Keratinocyte (primary cell): Measurements from ENCODE around the gene SPATS2L. TPM values are rescaled to one million over a fixed set of nuclear protein-coding genes. Genes with fewer than 3 reads are reported as not detected.

Experiments
- DNase-seq: peaks from one replicate; pipeline ENCODE4 v3.0.0-alpha.2; 2011; ENCODE audit warnings: low read depth, missing footprints, low spot score
- FAIRE-seq: peaks from 2 replicates; lab custom pipeline; 2011; peaks lifted over from hg19 to GRCh38; lab: Jason Lieb, UNC
- H2AFZ ChIP-seq: 2 replicates; pipeline ENCODE4 v1.6.0; 2012; ENCODE audit warnings: low read length, control low read depth, inconsistent platforms; ENCODE audit not compliant: control insufficient read depth
- H3K27ac ChIP-seq: 2 replicates; pipeline ENCODE4 v1.5.1; 2011; ENCODE audit warnings: low read length; ENCODE audit not compliant: control insufficient read depth, insufficient read depth
- H3K27me3 ChIP-seq: 3 replicates; pipeline ENCODE4 v1.6.0; 2011; ENCODE audit warnings: low read length; ENCODE audit not compliant: control insufficient read depth, insufficient read depth; ENCODE audit errors: extremely low read depth
- H3K36me3 ChIP-seq, 2 experiments: 2 replicates in 1 of 2; 3 replicates in 1 of 2; pipeline ENCODE4 v1.5.1; 2011; ENCODE audit warnings: low read length in 2 of 2, mild to moderate bottlenecking in 1 of 2; ENCODE audit not compliant: control insufficient read depth in 2 of 2, insufficient read depth in 2 of 2; ENCODE audit errors: extremely low read depth in 1 of 2
- H3K4me1 ChIP-seq: 3 replicates; pipeline ENCODE4 v1.5.1; 2011; ENCODE audit warnings: low read length; ENCODE audit not compliant: control insufficient read depth, insufficient read depth; ENCODE audit errors: extremely low read depth
- H3K4me2 ChIP-seq: 3 replicates; pipeline ENCODE4 v1.6.0; 2011; ENCODE audit warnings: low read depth, low read length; ENCODE audit not compliant: control insufficient read depth, insufficient read depth; ENCODE audit errors: extremely low read depth
- H3K4me3 ChIP-seq, 3 experiments: fragments of 200-600 bp in 1 of 3; sonication (generic) in 1 of 3; 2 replicates in 2 of 3; 3 replicates in 1 of 3; pipeline ENCODE4 v1.5.1; 2011 to 2016; ENCODE audit warnings: low read length in 3 of 3, mild to moderate bottlenecking in 3 of 3, control low read depth in 2 of 3, inconsistent platforms in 1 of 3, low read depth in 1 of 3, mixed read lengths in 1 of 3, mixed run types in 1 of 3, moderate library complexity in 1 of 3; ENCODE audit not compliant: control insufficient read depth in 2 of 3, insufficient read depth in 2 of 3; ENCODE audit errors: extremely low read depth in 1 of 3
- H3K79me2 ChIP-seq: 2 replicates; pipeline ENCODE4 v1.6.0; 2012; ENCODE audit warnings: low read length; ENCODE audit not compliant: control insufficient read depth, insufficient read depth
- H3K9ac ChIP-seq: 3 replicates; pipeline ENCODE4 v1.6.0; 2011; ENCODE audit warnings: low read length; ENCODE audit not compliant: control insufficient read depth, insufficient read depth; ENCODE audit errors: extremely low read depth
- H3K9me1 ChIP-seq: 3 replicates; pipeline ENCODE4 v1.6.0; 2011; ENCODE audit warnings: low read length; ENCODE audit not compliant: control insufficient read depth, insufficient read depth; ENCODE audit errors: extremely low read depth
- H3K9me3 ChIP-seq: 2 replicates; pipeline ENCODE4 v1.5.1; 2012; ENCODE audit warnings: low read depth, low read length; ENCODE audit not compliant: control insufficient read depth
- H4K20me1 ChIP-seq: 3 replicates; pipeline ENCODE4 v1.6.0; 2011; ENCODE audit warnings: low read length; ENCODE audit not compliant: control insufficient read depth, insufficient read depth; ENCODE audit errors: extremely low read depth
- CTCF ChIP-seq, 3 experiments: IDR thresholded peaks in 1 of 3; conservative IDR thresholded peaks in 1 of 3; optimal IDR thresholded peaks in 1 of 3; 2 replicates in 2 of 3; 3 replicates in 1 of 3; pipeline versions ENCODE3 to v1.5.1; 2011; ENCODE audit warnings: low read length in 3 of 3, mild to moderate bottlenecking in 3 of 3, moderate library complexity in 2 of 3, control low read depth in 1 of 3, inconsistent platforms in 1 of 3; ENCODE audit not compliant: insufficient read depth in 2 of 3; ENCODE audit errors: extremely low read depth in 1 of 3
- EZH2 ChIP-seq: IDR thresholded peaks from one replicate; pipeline ENCODE4 v1.6.1; 2012; ENCODE audit warnings: inconsistent platforms, mild to moderate bottlenecking, low read length, moderate library complexity
- dilution Hi-C: fragments of 300-500 bp; cut with MboI; formaldehyde crosslinking; loops from one replicate; pipeline ENCODE4 v1.7.0; 2020; ENCODE audit warnings: low sequenced_read_pairs; ENCODE audit not compliant: extremely low pct_ligation_motif_present
- polyA plus RNA-seq, 5 experiments: library from polyadenylated mRNA; depleted of rRNA in 3 of 5; stranded (reverse) in 3 of 5; stranded (forward) in 1 of 5; unstranded in 1 of 5; fragments of >200 nt; gene quantifications; 1 replicate in 1 of 5; 2 replicates in 3 of 5; 3 replicates in 1 of 5; pipeline versions ENCODE4 v1.2.1 to v1.2.3, GENCODE V29; 2011 to 2012; ENCODE audit warnings: missing spikeins in 2 of 5, low read depth in 1 of 5, low replicate concordance in 1 of 5

Gene SPATS2L
- polyA plus RNA-seq, 1 donor (not counting 4 experiments of a cell fraction or from before 2014, with no cell fraction given), result 95.3 TPM

- Histone ChIP-seq H3K4me2 (peak overlapping the region; percentile 74), H3K36me3 (peaks cover 0 to 8% of the 10 kb centered on the region in 2 experiments), H3K27ac (peak overlapping the region; percentile 85), H3K9me3 (no peaks in the 10 kb centered on the region), H3K27me3 (no peaks in the 10 kb centered on the region), H3K9me1 (no peaks in the 10 kb centered on the region), H2AFZ (no peak overlapping the region), H4K20me1 (no peaks in the 10 kb centered on the region), H3K4me3 (no peak overlapping the region), H3K4me1 (peaks cover 44% of the 10 kb centered on the region), H3K79me2 (peaks cover 10% of the 10 kb centered on the region), H3K9ac (no peak overlapping the region)
- no peak for FAIRE-seq
- dilution Hi-C loops, result no loop called here
- TF ChIP-seq CTCF (optimal IDR thresholded peaks at IDR 0.05 in 1 of 3, IDR thresholded peaks at IDR 0.05 in 1 of 3, conservative IDR thresholded peaks at IDR 0.05 in 1 of 3; ENCODE audit: extremely low read depth in 1 of 3, insufficient read depth in 2 of 3, low read length in 3 of 3), result no peak
- no peak for TF ChIP-seq EZH2
- no peak for DNase-seq
Observed at GRCh38 chr2:200404615-200405014, 98.1 kb downstream of the SPATS2L start.

- Histone ChIP-seq H3K27me3 (no peaks in the 10 kb centered on the region), H2AFZ (no peak overlapping the region), H3K27ac (peak overlapping the region; percentile 85), H3K4me2 (peak overlapping the region; percentile 74), H3K9me1 (no peaks in the 10 kb centered on the region), H3K4me3 (peak overlapping the region in 2 of 3 experiments; percentile 10 to 50), H3K9me3 (no peaks in the 10 kb centered on the region), H3K36me3 (peaks cover 0 to 8% of the 10 kb centered on the region in 2 experiments), H3K79me2 (peaks cover 12% of the 10 kb centered on the region), H3K9ac (peak overlapping the region; percentile 24), H4K20me1 (no peaks in the 10 kb centered on the region), H3K4me1 (peaks cover 44% of the 10 kb centered on the region)
- no peak for DNase-seq
- TF ChIP-seq EZH2 (no peak), CTCF (optimal IDR thresholded peaks at IDR 0.05 in 1 of 3, IDR thresholded peaks at IDR 0.05 in 1 of 3, conservative IDR thresholded peaks at IDR 0.05 in 1 of 3; ENCODE audit: extremely low read depth in 1 of 3, insufficient read depth in 2 of 3, low read length in 3 of 3) (no peak)
- dilution Hi-C loops, result no loop called here
- no peak for FAIRE-seq
Observed at GRCh38 chr2:200405599-200406298, 99.3 kb downstream of the SPATS2L start.
